RPMI8226 (cell line): ENCODE data around the gene MAP3K5.
"Not testable (repeated sequence)": the region's sequence is repeated elsewhere in the genome, so short reads cannot be mapped to it uniquely, and the experiment has no call there.

ENCODE experiments used
- DNase-seq: peaks from one replicate; pipeline ENCODE4 v3.0.0-alpha.2; 2015

MAP3K5 gene, protein sequence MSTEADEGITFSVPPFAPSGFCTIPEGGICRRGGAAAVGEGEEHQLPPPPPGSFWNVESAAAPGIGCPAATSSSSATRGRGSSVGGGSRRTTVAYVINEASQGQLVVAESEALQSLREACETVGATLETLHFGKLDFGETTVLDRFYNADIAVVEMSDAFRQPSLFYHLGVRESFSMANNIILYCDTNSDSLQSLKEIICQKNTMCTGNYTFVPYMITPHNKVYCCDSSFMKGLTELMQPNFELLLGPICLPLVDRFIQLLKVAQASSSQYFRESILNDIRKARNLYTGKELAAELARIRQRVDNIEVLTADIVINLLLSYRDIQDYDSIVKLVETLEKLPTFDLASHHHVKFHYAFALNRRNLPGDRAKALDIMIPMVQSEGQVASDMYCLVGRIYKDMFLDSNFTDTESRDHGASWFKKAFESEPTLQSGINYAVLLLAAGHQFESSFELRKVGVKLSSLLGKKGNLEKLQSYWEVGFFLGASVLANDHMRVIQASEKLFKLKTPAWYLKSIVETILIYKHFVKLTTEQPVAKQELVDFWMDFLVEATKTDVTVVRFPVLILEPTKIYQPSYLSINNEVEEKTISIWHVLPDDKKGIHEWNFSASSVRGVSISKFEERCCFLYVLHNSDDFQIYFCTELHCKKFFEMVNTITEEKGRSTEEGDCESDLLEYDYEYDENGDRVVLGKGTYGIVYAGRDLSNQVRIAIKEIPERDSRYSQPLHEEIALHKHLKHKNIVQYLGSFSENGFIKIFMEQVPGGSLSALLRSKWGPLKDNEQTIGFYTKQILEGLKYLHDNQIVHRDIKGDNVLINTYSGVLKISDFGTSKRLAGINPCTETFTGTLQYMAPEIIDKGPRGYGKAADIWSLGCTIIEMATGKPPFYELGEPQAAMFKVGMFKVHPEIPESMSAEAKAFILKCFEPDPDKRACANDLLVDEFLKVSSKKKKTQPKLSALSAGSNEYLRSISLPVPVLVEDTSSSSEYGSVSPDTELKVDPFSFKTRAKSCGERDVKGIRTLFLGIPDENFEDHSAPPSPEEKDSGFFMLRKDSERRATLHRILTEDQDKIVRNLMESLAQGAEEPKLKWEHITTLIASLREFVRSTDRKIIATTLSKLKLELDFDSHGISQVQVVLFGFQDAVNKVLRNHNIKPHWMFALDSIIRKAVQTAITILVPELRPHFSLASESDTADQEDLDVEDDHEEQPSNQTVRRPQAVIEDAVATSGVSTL (N-terminal part only)

DNA sequence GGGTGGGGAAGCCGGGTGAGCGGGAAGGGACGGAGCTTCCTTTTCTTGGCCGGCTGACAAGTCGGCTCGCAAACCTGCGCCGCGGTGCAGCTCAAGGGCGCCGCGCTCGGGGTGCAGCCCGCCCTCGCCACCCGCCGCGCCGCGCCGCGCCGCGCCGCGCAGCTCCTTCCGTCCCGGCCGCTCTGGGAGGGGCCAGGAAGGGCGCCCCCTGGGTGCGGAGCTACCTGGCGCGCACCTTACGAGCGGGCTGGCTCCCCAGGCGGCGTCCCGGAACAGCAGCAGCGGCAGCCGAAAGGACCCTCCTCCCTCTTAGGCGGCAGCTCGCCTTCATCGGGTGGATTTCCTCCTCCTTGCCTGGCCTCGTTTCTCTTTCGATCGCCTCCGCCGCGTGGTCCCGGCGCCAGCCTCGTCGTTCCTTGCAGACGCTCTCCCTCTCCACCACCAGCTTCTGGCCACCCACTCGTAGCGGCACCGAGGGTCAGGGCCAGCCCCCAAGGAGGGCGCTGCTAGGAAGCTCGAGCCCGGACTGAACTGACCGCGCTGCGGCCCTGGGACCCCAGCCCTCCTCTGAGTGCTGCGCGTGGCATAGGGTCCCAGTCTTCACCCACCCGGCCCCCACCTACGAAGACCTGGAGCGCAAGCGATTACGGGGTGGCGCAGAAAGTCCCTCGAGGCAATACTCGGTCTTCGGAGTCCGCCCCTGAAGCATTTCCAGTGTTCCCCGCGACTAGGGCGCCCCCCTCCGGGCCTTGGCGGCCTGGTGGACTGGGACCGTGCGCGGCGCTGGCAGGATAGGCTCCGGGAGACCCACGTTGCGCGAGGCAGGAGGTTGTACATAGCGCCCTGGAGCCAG, at the start of gene MAP3K5:
TSS of gene MAP3K5 (minus strand) at position 68 of the 853 bp plus-strand sequence. CDS start 320 bp downstream, outside the sequence.
- peak; percentile 92 for DNase-seq

DNA sequence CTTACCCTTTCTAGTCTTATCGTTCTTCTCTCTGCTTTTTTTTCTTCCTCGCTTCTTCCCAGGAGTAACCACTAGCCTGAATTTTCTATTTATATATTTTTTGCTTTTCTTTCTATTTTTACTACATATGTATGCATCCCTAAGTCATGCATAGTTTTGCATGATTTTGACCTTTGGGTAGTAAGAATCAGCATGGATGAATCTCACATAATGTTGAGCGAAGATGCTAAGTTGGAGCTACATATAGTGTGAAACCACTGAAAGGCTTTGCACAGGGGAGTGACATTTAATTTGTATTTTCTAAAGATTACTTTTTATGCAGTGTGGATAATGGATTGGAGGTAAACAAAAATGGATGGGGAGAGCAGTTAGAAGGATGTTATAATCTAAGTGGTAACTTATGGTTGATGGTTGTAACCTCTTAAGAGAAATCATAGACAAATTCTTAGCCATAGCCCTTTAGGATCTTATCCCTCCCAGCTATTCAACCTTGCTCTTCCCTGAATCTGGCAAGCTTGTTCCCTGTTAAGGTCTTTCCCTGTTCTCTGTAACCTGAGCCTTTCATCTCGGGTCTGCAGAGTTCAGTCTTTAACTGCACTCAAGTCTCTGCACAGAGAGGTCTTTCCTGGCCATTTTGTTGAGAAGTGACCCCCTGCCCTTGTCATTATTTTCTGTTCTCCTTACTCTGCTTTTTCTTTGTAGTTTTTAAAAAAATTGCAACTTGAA, 48.2 kb upstream of the MAP3K5 start:
- DNase-seq, result no peak

DNA sequence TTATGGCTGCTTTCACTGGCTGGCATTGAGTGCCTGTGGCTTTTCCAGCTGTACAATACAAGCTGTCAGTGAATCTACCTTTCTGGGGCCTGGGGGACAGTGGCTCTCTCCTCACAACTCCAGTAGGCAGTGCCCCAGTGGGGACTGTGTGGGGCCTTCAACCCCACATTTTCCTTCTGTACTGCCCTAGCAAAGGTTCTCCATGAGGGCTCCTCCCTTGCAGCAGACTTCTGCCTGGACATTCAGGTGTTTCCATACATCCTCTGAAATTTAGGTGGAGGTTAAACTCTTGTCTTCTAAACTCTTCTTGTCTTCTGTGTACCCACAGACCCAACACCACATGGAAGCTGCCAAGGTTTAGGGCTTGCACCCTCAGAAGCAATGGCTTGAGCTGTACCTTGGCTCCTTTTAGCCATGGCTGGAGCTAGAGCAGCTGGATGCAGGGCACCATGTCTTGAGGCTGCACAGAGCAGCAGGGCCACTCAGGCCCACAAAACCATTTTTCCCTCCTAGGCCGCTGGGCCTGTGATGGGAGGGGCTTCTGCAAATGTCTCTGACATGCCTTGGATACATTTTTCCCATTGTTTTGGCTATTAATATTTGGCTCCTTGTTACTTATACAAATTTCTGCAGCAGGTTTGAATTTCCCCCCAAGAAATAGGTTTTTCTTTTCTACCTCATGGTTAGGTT, 39.7 kb upstream of the MAP3K5 start:
- no peak for DNase-seq

DNA sequence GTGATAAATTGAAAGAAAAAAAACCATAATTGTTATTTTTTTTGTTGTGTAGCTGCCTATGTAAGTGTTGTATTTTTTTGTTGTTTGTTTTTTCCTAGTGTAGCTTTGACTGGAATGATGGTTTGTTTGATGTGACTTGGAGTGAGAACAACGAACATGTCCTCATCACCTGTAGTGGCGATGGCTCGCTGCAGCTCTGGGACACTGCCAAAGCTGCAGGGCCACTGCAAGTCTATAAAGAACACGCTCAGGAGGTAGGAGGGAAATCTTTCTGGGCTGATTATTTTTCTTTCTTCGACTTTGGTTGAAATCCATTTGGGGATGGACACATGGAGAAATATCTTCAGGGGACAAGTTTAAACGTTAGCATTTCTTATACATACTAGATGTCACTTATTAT, 33.9 kb upstream of the MAP3K5 start:
- DNase-seq, result no peak

DNA sequence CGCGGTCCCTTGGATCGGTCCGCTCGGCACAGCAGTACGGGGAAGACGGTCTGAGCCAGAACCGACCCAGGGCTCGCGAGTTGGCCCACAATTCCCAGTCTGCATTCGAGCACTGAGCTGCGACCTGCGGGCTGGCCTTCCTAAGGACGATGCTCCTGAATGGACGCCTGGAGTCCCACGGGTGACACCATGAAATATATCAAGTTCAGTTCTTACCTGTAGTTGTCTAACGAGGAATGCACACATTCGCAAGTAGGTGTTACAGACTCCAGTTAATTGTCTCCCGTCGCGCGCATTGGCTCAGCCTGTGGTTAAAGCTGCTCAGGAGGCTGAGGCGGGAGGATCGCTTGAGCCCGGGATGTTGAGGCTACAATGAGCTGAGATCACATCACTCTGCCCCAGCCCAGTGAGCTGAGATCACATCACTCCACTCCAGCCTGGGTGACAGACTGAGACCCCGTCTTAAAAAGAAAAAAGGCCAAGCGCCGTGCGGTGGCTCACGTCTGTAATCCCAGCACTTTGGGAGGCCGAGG, 30.9 kb upstream of the MAP3K5 start:
- DNase-seq, result peak; percentile 4

DNA sequence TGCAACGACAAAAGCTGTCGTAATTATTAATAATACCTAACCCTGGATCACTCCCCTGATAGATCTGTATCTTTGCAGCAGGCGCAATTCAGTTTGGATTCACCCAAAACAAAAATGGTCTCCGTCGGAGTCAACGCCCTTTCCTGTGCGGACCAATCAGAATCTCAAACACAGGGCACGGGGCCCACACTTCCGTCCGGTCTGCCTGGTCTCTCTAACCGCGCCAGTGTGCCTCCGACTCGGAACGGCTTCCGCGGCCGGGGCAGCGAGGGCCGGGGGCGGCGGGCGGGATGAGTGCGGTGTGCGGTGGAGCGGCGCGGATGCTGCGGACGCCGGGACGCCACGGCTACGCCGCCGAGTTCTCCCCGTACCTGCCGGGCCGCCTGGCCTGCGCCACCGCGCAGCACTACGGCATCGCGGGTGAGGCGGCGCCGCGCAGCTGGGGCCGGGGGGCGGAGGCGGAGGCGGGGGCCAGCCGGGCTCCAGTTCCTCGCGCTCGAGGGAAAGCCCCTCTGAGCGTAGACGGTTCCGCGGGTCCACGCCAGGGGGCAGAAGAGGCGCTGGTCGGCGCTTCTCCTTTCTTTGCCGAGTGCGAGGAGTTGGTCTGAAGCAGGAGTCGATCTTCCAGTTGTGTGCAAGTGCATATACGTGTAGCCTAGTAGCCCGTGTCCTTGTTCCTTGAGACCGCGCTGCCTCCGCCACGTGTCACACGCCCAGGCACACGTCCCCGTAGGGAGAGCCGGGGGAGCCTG, 30.3 kb upstream of the MAP3K5 start, which contains the start of gene PEX7:
TSS of gene PEX7 (plus strand) at position 217 of the 752 bp plus-strand sequence. CDS start at position 291, 74 bp downstream.
- DNase-seq, result peak; percentile 86

DNA sequence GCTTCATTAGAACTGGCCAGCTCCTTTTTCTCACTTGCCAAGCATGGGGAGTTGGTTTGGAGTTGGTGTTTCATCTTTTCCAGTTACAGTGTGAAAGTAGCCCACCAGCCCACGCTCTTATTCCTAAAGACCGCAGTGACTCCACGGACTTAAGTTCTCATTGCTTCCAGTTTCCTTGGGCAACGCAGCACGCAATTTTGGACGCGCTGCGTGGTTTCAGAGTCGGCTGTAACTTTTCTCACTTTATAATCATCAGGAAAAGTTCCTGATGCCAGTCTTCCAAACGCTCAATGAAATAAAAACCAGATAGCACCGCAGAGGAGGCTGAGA, 29.7 kb upstream of the MAP3K5 start:
- DNase-seq, result no peak

DNA sequence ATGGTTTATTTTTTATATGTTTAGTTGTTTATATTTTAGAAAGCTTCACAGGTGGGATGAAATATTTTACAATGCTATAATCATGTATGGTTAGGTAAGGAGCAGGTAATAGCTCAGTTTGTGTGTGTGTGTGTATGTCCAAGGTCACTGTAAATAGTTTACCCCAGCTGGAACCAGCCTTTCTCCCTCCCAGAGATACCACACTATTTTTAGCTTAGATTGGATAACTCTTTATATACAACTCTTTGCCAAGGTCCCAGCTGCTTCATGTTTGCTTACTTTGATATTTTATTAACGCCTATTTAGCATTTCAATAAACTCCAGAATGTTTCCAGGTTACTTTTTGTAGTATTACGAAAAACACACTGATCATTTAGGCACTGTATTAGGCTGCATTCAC, 28.3 kb upstream of the MAP3K5 start:
- no peak for DNase-seq

DNA sequence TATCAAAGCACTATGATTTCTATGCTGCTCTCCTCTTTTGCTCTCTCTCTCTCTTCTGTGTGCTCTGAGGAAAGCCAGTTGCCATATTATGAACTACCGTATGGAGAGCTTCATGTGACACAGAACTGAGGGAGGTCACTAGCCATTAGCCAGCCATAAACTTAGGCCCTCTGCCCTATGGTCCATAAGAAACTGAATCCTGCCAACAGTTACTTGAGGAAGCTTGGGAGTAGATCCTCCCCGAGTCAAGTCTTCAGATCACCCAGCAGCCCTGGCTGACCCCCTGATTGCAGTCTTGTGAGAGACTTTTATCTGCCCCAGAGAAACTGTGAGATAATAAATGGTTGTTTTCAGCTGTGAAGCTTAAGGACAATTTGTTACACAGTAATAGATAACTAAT, 24.4 kb upstream of the MAP3K5 start:
- no peak for DNase-seq

DNA sequence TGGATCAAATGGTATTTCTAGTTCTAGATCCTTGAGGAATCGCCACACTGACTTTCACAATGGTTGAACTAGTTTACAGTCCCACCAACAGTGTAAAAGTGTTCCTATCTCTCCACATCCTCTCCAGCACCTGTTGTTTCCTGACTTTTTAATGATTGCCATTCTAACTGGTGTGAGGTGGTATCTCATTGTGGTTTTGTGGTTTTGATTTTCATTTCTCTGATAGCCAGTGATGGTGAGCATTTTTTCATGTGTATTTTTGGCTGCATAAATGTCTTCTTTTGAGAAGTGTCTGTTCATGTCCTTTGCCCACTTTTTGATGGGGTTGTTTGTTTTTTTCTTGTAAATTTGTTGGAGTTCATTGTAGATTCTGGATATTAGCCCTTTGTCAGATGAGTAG, 23.3 kb upstream of the MAP3K5 start:
- DNase-seq, result not testable (repeated sequence)

DNA sequence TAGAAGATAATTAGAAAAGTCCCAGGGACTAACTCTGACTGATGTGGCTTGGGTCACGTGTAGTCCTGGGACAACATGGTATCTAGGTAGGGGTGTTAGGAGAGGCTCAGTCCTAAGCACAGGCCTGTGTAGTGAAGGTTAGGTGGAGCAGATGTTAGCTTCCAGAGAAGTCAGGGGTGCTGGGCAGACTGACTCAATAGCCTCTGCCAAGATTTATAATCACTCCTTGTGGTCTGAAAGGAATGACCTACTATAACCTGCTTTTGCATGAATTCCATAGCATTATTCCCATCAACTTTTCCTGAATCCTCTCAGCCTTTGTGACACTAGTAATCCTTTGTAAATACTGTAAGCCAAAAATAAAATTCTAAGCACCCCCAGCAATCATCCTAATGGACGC, 19.9 kb upstream of the MAP3K5 start:
- DNase-seq, result no peak

DNA sequence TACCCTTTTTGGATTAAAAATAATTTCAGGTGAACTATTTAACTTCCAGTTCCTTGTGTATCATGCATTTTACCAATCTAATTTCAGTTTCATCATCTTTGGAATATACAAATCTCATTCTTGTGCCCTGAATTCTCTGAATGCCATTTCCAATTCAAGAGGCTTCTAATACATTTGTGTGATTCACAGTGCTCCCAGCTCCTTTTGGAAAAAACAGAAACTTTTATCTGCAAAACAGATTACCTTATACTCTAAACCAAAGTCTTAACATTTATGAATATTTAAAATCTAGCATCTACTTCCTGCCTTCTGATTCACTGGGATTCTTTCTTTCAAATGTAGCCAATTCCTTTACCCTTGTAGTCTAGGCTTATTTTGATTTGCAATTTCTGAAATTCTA, 19.0 kb upstream of the MAP3K5 start:
- no peak for DNase-seq

DNA sequence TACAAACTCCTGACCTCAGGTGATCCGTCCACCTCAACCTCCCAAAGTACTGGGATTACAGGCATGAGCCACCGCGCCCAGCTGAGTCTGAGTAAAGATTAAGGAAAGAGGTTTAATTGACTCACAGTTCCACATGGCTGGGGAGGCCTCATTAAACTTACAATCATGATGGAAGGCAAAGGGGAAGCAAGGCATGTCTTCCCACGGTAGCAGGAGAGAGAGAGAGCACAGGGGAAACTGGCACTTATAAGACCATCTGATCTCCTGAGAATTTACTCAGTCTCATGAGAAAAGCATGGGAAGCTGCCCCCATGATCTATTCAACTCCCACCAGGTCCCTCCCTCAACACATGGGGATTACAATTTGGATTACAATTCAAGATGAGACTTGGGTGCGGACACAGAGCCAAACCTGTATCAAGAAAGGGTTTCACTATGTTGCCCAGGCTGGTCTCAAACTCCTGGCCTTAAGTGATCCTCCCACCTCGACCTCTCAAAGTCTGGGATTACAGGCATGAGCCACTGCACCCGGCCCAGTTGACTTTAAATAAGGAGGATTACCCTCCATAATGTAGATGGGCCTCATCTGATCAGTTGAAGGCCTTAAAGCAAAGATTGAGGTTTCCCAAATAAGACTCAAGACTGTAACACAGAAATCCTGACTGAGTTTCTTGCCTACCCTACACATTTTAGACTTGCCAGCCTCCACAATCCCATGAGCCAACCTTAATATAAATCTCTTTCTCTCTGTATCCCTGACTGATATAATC, 17.0 kb upstream of the MAP3K5 start:
- no peak for DNase-seq

DNA sequence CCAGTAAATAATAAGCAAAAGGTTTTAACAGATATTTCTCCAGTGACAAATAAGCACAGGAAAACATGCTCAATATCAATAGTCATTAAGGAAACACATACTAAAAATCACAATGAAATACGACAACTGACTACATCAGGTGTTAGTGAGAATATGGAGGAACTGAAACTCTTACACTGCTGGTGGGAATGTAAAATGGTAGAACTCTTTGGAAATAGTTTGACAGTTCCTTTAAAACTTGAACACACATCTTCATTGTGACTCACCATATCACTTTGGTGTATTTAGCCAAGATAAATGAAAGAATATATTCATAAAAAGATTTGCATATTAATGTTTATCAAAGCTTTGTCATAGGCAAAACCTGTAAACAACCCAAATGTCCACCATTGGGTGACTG, 11.3 kb upstream of the MAP3K5 start:
- DNase-seq, result no peak

DNA sequence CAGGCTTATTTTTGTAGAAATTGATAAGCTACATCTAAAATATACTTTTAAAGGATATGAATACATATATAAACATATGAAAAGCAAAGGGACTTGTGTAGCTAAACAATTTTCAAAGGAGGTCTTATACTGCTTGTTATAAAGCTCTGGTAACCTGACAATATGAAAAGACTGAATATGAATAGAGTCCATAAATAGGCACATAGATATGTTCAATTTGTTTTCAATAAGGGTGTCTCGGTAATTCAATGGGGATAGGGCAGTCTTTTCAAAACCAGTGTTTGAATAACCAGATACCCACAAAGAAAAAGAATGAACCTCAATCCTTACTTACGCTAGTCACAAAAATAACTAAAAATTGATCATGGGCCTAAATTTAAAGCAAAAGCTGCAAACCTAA, 9.3 kb upstream of the MAP3K5 start:
- DNase-seq, result no peak

DNA sequence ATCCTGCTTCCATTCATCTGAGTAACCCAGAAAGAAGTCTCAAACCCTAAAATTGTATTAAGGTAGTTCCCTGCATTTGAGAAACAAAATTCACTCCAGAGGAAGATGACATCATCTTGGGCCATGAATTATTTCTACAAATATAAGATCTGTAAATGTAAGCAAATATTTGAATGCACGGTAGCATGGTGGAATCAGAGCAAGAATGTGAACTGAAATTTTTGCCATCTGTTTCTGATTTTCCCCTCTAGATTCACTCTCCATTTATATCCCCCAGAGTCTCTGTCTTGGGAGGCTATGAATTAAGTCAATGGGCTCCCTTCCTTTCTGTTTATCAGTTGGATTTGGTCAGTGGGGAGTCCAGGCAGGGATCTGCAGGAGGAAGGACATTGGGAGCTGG, 5.8 kb upstream of the MAP3K5 start:
- no peak for DNase-seq

DNA sequence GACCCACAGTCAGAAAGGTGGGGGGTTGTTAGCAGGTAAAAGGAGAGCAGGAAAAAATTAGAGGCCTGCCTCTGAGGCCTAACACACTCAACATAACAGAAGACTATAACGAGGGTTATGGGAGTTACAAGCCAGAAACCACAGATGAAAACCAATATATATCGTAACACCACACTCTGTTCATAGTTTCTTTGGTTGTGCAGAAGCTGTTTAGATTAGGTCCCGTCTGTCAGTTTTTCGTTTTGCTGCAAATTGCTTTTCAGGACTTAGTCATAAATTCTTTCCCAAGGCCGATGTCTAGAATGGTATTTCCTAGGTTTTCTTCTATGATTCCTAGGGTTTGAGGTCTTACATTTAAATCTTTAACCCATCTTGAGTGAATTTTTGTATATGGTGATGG, 3.7 kb upstream of the MAP3K5 start:
- DNase-seq, result no peak

DNA sequence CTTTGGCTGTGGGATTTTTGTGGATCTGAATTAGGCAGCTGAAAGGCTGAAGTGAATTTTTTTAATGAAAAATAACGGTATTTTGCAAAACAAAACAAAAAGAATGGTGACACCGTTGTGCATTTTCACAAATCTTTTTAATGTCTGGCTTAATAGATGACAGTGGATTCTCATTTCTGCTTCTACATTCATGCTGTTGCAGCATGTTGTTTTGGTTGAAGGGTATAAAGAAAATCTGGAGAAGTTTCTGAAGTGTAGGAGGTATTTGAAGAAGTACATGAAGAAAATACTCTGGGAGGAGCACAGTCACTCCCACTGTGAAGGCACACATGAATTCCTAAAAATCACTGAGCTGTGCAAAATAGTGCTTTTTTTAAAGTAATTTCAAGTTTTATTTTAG, 3.1 kb upstream of the MAP3K5 start:
- no peak for DNase-seq

DNA sequence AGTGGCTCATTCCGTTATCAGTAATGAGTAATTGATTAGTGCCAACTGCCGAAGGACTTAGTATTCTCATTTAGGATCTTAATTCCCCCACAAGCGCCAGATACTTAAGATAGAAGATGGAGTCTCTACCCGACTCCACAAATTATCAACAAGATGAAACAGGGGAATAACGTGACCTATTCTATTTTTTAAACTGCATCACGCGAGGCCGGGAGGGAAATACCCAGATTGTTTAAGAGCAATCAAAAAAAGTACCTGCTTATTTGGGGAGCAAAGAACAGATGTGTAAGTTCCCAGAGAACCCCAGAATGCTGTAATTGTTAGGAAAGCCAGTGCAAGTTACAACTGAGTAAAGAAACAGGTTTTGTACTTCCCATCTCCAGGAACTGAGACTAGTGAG, 1.1 kb upstream of the MAP3K5 start:
- DNase-seq, result peak; percentile 5
